Gastroesophageal sphincter (tissue), 3 donors: ENCODE results near the gene STAC2.

ENCODE experiments used
- POLR2A ChIP-seq, 2 donors: fragments of 450-650 bp; IDR thresholded peaks; one replicate each; pipeline ENCODE4 v1.6.1; 2017; ENCODE audit warnings: antibody characterized with exemption in 2 of 2, mild to moderate bottlenecking in 2 of 2, moderate library complexity in 1 of 2
- TF ChIP-seq, protein P1 (sequence below), 4 experiments: fragments of 200-600 bp in 2 of 4; fragments of 450-650 bp in 2 of 4; sonication (generic) in 1 of 4; IDR thresholded peaks; one replicate each; pipeline ENCODE4 v1.5.1; 2017 to 2019; ENCODE audit warnings: antibody characterized with exemption in 4 of 4, mild to moderate bottlenecking in 2 of 4, moderate library complexity in 2 of 4

DNA sequence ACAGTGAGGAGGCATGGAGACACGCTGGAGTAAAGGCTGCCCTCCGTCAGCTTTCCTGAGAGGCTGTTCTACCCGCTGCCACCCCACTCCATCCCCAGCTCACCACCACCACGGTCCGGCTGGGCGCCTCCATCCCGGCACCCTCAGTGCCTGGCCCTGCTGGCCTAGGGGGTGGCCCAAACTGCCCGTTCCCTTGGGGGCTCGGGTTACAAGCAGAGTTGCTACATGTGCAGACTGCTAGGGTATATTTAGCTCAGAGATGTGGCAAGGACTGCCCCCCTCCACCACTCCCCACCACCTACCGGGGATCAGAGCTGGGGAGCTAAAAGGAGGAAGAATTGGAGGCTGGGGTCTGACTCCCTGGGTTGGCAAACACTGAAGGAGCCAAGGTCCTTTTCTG is 32.4 kb downstream of the STAC2 start:
- TF ChIP-seq, protein P1, sequence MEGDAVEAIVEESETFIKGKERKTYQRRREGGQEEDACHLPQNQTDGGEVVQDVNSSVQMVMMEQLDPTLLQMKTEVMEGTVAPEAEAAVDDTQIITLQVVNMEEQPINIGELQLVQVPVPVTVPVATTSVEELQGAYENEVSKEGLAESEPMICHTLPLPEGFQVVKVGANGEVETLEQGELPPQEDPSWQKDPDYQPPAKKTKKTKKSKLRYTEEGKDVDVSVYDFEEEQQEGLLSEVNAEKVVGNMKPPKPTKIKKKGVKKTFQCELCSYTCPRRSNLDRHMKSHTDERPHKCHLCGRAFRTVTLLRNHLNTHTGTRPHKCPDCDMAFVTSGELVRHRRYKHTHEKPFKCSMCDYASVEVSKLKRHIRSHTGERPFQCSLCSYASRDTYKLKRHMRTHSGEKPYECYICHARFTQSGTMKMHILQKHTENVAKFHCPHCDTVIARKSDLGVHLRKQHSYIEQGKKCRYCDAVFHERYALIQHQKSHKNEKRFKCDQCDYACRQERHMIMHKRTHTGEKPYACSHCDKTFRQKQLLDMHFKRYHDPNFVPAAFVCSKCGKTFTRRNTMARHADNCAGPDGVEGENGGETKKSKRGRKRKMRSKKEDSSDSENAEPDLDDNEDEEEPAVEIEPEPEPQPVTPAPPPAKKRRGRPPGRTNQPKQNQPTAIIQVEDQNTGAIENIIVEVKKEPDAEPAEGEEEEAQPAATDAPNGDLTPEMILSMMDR (IDR thresholded peaks at IDR 0.05) = no peak
- no peak for TF ChIP-seq POLR2A (IDR thresholded peaks at IDR 0.05)
